ENCODE results near the gene ACTG1. TPM values are rescaled to one million over a fixed set of nuclear protein-coding genes. Genes with fewer than 3 reads are reported as not detected.

ACTG1 gene
- total and polyA plus RNA-seq, 2 of the 13 experiments (the other 11 are each of a cell fraction or from before 2014, with no cell fraction given), result 973 to 1,138 TPM

DNA sequence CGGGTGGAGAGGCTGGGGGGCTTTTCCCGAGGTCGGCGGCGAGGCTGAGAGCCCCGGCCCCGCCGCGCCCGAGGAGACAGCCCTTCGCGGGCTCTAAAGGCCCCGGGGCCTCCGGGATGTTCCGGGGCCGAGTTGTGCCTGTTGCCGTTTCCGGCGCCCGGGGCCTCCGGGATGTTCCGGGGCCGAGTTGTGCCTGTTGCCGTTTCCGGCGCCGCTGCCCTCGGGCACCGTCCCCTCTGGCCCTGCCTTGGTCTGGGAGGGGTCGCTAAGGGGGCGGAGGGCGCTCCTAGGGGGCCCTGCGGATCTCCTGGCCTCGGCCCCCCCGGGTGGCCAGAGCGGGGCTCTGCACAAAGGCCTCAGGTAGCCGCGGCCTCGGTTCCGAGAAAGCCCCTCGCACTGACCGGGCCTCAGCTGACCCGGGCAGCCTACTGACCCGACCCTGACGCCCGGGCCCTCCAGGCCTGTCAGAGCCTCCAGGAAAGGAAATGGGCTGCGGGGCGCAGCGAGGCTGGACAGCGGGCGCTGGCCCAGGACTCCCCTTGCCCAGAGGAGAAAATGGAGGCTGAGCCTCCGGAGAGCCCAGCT, 24.2 kb downstream of the ACTG1 start (continued):
- TF ChIP-seq, protein P1, sequence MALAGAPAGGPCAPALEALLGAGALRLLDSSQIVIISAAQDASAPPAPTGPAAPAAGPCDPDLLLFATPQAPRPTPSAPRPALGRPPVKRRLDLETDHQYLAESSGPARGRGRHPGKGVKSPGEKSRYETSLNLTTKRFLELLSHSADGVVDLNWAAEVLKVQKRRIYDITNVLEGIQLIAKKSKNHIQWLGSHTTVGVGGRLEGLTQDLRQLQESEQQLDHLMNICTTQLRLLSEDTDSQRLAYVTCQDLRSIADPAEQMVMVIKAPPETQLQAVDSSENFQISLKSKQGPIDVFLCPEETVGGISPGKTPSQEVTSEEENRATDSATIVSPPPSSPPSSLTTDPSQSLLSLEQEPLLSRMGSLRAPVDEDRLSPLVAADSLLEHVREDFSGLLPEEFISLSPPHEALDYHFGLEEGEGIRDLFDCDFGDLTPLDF (CRISPR knock-in tag; IDR thresholded peaks at IDR 0.05), result no peak
- 0 out of 2 replicates have a peak, but pooled peaks have one; percentile 14 for TF ChIP-seq ZNF572 (CRISPR knock-in tag; IDR thresholded peaks at IDR 0.05)
- no peak for TF ChIP-seq KDM5A (IDR thresholded peaks at IDR 0.05; ENCODE audit: borderline replicate concordance, low read length)
- TF ChIP-seq THAP9 (CRISPR knock-in tag; IDR thresholded peaks at IDR 0.05; ENCODE audit: borderline replicate concordance), result peak; percentile 15; the same call in 1 of the 2 replicates
- TF ChIP-seq, protein P2, sequence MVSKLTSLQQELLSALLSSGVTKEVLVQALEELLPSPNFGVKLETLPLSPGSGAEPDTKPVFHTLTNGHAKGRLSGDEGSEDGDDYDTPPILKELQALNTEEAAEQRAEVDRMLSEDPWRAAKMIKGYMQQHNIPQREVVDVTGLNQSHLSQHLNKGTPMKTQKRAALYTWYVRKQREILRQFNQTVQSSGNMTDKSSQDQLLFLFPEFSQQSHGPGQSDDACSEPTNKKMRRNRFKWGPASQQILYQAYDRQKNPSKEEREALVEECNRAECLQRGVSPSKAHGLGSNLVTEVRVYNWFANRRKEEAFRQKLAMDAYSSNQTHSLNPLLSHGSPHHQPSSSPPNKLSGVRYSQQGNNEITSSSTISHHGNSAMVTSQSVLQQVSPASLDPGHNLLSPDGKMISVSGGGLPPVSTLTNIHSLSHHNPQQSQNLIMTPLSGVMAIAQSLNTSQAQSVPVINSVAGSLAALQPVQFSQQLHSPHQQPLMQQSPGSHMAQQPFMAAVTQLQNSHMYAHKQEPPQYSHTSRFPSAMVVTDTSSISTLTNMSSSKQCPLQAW (CRISPR knock-in tag; IDR thresholded peaks at IDR 0.05), result no peak
- no peak for TF ChIP-seq ZNF3 (CRISPR knock-in tag; IDR thresholded peaks at IDR 0.05)
- no peak for TF ChIP-seq GTF2F1 (IDR thresholded peaks at IDR 0.05; ENCODE audit: low read length)
- TF ChIP-seq SYNCRIP (IDR thresholded peaks at IDR 0.05; ENCODE audit: insufficient read depth, low read depth, low read length), result no peak
- TF ChIP-seq MAZ (IDR thresholded peaks at IDR 0.05; ENCODE audit: borderline replicate concordance, low read depth, low read length), result no peak
- no peak for TF ChIP-seq MAZ (CRISPR knock-in tag; IDR thresholded peaks at IDR 0.05; ENCODE audit: low read depth)
- no peak for TF ChIP-seq AKAP8 (CRISPR knock-in tag; IDR thresholded peaks at IDR 0.05)
- TF ChIP-seq WIZ (CRISPR knock-in tag; IDR thresholded peaks at IDR 0.05), result peak; percentile 36; the same call in 1 of the 2 replicates
- no peak; the same call in 1 of the 2 replicates for TF ChIP-seq FOXC1 (CRISPR knock-in tag; IDR thresholded peaks at IDR 0.05; ENCODE audit: borderline replicate concordance)
- TF ChIP-seq YEATS4 (CRISPR knock-in tag; IDR thresholded peaks at IDR 0.05; ENCODE audit: borderline replicate concordance), result no peak
- TF ChIP-seq XRCC5 (optimal IDR thresholded peaks at IDR 0.05; ENCODE audit: low read length), result no peak
- TF ChIP-seq, protein P3, sequence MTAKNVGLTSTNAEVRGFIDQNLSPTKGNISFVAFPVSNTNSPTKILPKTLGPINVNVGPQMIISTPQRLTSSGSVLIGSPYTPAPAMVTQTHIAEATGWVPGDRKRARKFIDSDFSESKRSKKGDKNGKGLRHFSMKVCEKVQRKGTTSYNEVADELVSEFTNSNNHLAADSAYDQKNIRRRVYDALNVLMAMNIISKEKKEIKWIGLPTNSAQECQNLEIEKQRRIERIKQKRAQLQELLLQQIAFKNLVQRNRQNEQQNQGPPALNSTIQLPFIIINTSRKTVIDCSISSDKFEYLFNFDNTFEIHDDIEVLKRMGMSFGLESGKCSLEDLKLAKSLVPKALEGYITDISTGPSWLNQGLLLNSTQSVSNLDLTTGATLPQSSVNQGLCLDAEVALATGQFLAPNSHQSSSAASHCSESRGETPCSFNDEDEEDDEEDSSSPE (CRISPR knock-in tag; IDR thresholded peaks at IDR 0.05), result no peak
- no peak for TF ChIP-seq KDM5B (CRISPR knock-in tag; IDR thresholded peaks at IDR 0.05; ENCODE audit: borderline replicate concordance)
- no peak for TF ChIP-seq RFX5 (IDR thresholded peaks at IDR 0.05; ENCODE audit: low read depth, low read length)
- no peak for TF ChIP-seq KLF13 (CRISPR knock-in tag; IDR thresholded peaks at IDR 0.05)
- TF ChIP-seq ZNF256 (CRISPR knock-in tag; conservative IDR thresholded peaks at IDR 0.05), result no peak
- TF ChIP-seq ZNF816 (CRISPR knock-in tag; IDR thresholded peaks at IDR 0.05; ENCODE audit: borderline replicate concordance), result no peak
- TF ChIP-seq ELF3 (CRISPR knock-in tag; IDR thresholded peaks at IDR 0.05), result no peak
